HL-60 (cell line): ENCODE results near the gene FBLL1.
"Not testable (repeated sequence)": the region's sequence is repeated elsewhere in the genome, so short reads cannot be mapped to it uniquely, and the experiment has no call there.

ENCODE experiments used
- CTCF ChIP-seq: IDR thresholded peaks from one replicate; pipeline ENCODE4 v1.5.1; 2011; ENCODE audit warnings: low read length, control low read depth, inconsistent platforms; ENCODE audit not compliant: insufficient read depth
- GABPA ChIP-seq: IDR thresholded peaks from 2 replicates; pipeline ENCODE4 v1.6.1; 2012; ENCODE audit warnings: low read depth
- POLR2AphosphoS5 ChIP-seq: IDR thresholded peaks from 2 replicates; pipeline ENCODE4 v1.6.1; 2012; ENCODE audit warnings: low read depth

- not testable (repeated sequence) for TF ChIP-seq CTCF, GABPA, POLR2AphosphoS5
Measured at GRCh38 chr5:168573663-168574062, 44.6 kb downstream of the FBLL1 start.
